HepG2 (cell line): ENCODE data around the gene ITLN2. TPM values are rescaled to one million over a fixed set of nuclear protein-coding genes. Genes with fewer than 3 reads are reported as not detected.

Experiments
- ATAC-seq: fragments of 200-7000 bp; cut with Tn5 transposase; 3 replicates; pipeline ENCODE4 v1.9.1; 2020; ENCODE audit warnings: mild to moderate bottlenecking, moderate library complexity
- BruUV-seq: library from RNA; stranded (reverse); fragments of 400-500 nt; replicated peaks from 2 replicates; lab custom pipeline; 2021; lab: Mats Ljungman, UMichigan
- CTCF ChIA-PET: fragments of 300-600 bp; formaldehyde crosslinking; extraction: SDS; loops from one replicate; lab custom pipeline; 2021; ENCODE audit warnings: low total read pairs, inconsistent platforms, low intra/inter-chr PET ratio; lab: Yijun Ruan, JAX
- POLR2A ChIA-PET: fragments of 350-600 bp; sonication (Branson Sonifier 250); formaldehyde crosslinking; loops from one replicate; lab custom pipeline; 2020; ENCODE audit warnings: antibody characterized with exemption, inconsistent platforms; lab: Yijun Ruan, JAX
- DNase-seq: peaks from one replicate; pipeline ENCODE4 v3.0.0-alpha.2; 2015; ENCODE audit warnings: low spot score
- FAIRE-seq: peaks from 3 replicates; lab custom pipeline; 2011; peaks lifted over from hg19 to GRCh38; lab: Jason Lieb, UNC
- H2AFZ ChIP-seq: one replicate; pipeline ENCODE4 v1.6.1; 2011; ENCODE audit warnings: low read length, inconsistent platforms
- H3K27ac ChIP-seq: fragments of 300-600 bp; 3 replicates; pipeline ENCODE4 v1.8.0; 2011; ENCODE audit warnings: mixed run types, mild to moderate bottlenecking, mixed read lengths, low read length, inconsistent platforms; ENCODE audit not compliant: insufficient read depth; ENCODE audit errors: extremely low read length
- H3K27me3 ChIP-seq, 2 experiments: fragments of 200-600 bp in 1 of 2; 2 replicates in 1 of 2; 3 replicates in 1 of 2; pipeline versions ENCODE4 v1.6.0 to v1.8.0; 2011; ENCODE audit warnings: low read length in 2 of 2, mild to moderate bottlenecking in 2 of 2, moderate library complexity in 2 of 2, inconsistent platforms in 1 of 2; ENCODE audit not compliant: insufficient read depth in 2 of 2, control insufficient read depth in 1 of 2
- H3K36me3 ChIP-seq, 2 experiments: fragments of 200-600 bp in 1 of 2; replicated peaks in 1 of 2; 2 replicates in 1 of 2; 3 replicates in 1 of 2; pipeline versions ENCODE4 v1.5.1 to v1.8.0; 2011; ENCODE audit warnings: low read length in 2 of 2, inconsistent platforms in 1 of 2; ENCODE audit not compliant: insufficient read depth in 2 of 2, control insufficient read depth in 1 of 2
- H3K4me1 ChIP-seq: 2 replicates; pipeline ENCODE4 v1.5.1; 2012; ENCODE audit warnings: low read length, inconsistent platforms; ENCODE audit not compliant: insufficient read depth
- H3K4me2 ChIP-seq: 2 replicates; pipeline ENCODE4 v1.6.0; 2011; ENCODE audit warnings: low read depth, low read length, inconsistent platforms
- H3K4me3 ChIP-seq, 3 experiments: fragments of 200-600 bp in 1 of 3; sonication (generic), shearing (Covaris generic) in 1 of 3; replicated peaks in 1 of 3; 2 replicates each; pipeline ENCODE4 v1.5.1; 2011 to 2016; ENCODE audit warnings: low read length in 3 of 3, inconsistent platforms in 2 of 3, low read depth in 2 of 3, mild to moderate bottlenecking in 2 of 3, control low read depth in 1 of 3, mixed read lengths in 1 of 3; ENCODE audit not compliant: insufficient read depth in 1 of 3
- H3K79me2 ChIP-seq: one replicate; pipeline ENCODE4 v1.6.1; 2011; ENCODE audit warnings: low read length, inconsistent platforms; ENCODE audit not compliant: insufficient read depth
- H3K9ac ChIP-seq: 2 replicates; pipeline ENCODE4 v1.6.0; 2011; ENCODE audit warnings: mild to moderate bottlenecking, low read depth, low read length, inconsistent platforms; ENCODE audit not compliant: insufficient read depth
- H3K9me3 ChIP-seq: 2 replicates; pipeline ENCODE4 v1.5.1; 2012; ENCODE audit warnings: mild to moderate bottlenecking, low read length
- H4K20me1 ChIP-seq: 2 replicates; pipeline ENCODE4 v1.6.0; 2011; ENCODE audit warnings: inconsistent platforms, mild to moderate bottlenecking, low read length, moderate library complexity; ENCODE audit not compliant: insufficient read depth
- ATF7 ChIP-seq, 2 experiments: fragments of 450-650 bp in 1 of 2; sonication (generic) in 1 of 2; formaldehyde crosslinking in 1 of 2; IDR thresholded peaks; 2 replicates each; pipeline versions ENCODE4 v1.4.0 to v1.6.1; 2016 to 2020; ENCODE audit warnings: antibody characterized with exemption in 1 of 2, mild to moderate bottlenecking in 1 of 2, missing genetic modification reagents in 1 of 2
- DNMT1 ChIP-seq: sonication (generic); formaldehyde crosslinking; IDR thresholded peaks from 2 replicates; pipeline ENCODE4 v1.5.1; 2020; ENCODE audit warnings: mild to moderate bottlenecking, missing genetic modification reagents
- GPBP1L1 ChIP-seq: sonication (generic); formaldehyde crosslinking; IDR thresholded peaks from 2 replicates; pipeline ENCODE4 v1.5.0; 2020; ENCODE audit warnings: mild to moderate bottlenecking, missing genetic modification reagents
- NFE2 ChIP-seq: sonication (generic); formaldehyde crosslinking; IDR thresholded peaks from 2 replicates; pipeline ENCODE4 v1.4.0; 2020; ENCODE audit warnings: missing genetic modification reagents
- NFYB ChIP-seq: sonication (generic); formaldehyde crosslinking; IDR thresholded peaks from 2 replicates; pipeline ENCODE4 v1.4.0; 2020; ENCODE audit warnings: missing genetic modification reagents
- PHF8 ChIP-seq: sonication (generic); formaldehyde crosslinking; IDR thresholded peaks from 2 replicates; pipeline ENCODE4 v1.5.0; 2020; ENCODE audit warnings: missing genetic modification reagents
- REL ChIP-seq: sonication (generic); formaldehyde crosslinking; conservative IDR thresholded peaks from 2 replicates; pipeline ENCODE4 v1.8.0; 2022; ENCODE audit warnings: mild to moderate bottlenecking, missing genetic modification reagents, moderate library complexity
- RFX3 ChIP-seq: IDR thresholded peaks from 2 replicates; pipeline ENCODE4 v1.6.1; 2016; ENCODE audit warnings: missing biosample characterization, missing genetic modification reagents
- TFDP1 ChIP-seq: IDR thresholded peaks from 2 replicates; pipeline ENCODE4 v1.6.1; 2016; ENCODE audit warnings: missing compliant biosample characterization, missing genetic modification reagents, borderline replicate concordance
- ZNF138 ChIP-seq: sonication (generic); formaldehyde crosslinking; IDR thresholded peaks from 2 replicates; pipeline ENCODE4 v1.5.0; 2020; ENCODE audit warnings: mild to moderate bottlenecking, low read depth, missing genetic modification reagents
- ZNF17 ChIP-seq: sonication (generic); formaldehyde crosslinking; IDR thresholded peaks from 2 replicates; pipeline ENCODE4 v1.5.0; 2020; ENCODE audit warnings: mild to moderate bottlenecking, missing genetic modification reagents
- ZNF841 ChIP-seq: sonication (generic); formaldehyde crosslinking; IDR thresholded peaks from 2 replicates; pipeline ENCODE4 v1.8.1; 2023; ENCODE audit warnings: missing genetic modification reagents, borderline replicate concordance
- WGBS: methylation state at CpG from one replicate; pipeline ENCODE4 v1.1.6; 2017; ENCODE audit warnings: low lambda C conversion rate; 5-methylcytosine and 5-hydroxymethylcytosine counted together
- in situ Hi-C: cut with HindIII; loops from 2 replicates; pipeline ENCODE4 v1.10.0; 2017; ENCODE audit warnings: low pct_unique_long_range_greater_than_20kb; ENCODE audit not compliant: extremely low pct_ligation_motif_present
- intact Hi-C: fragments of 100-400 bp; cut with micrococcal nuclease; formaldehyde crosslinking; loops from one replicate; pipeline ENCODE4 v1.10.0; 2022; ENCODE audit not compliant: unreplicated experiment
- polyA plus RNA-seq, 8 experiments: library from polyadenylated mRNA; depleted of rRNA in 3 of 8; stranded (reverse) in 7 of 8; unstranded in 1 of 8; fragments of >200 nt; fragmentation: Illumina TruSeq in 4 of 8; extraction: Trizol in 4 of 8; gene quantifications; 2 replicates each; pipeline versions ENCODE4 v1.2.1 to v1.2.3, GENCODE V29; 2011 to 2016; ENCODE audit warnings: low read depth in 4 of 8, missing spikeins in 1 of 8, mixed read lengths in 1 of 8; ENCODE audit not compliant: insufficient read depth in 1 of 8
- total RNA-seq, 5 experiments: library from RNA; depleted of rRNA; stranded (reverse); fragments of >200 nt; fragmentation: Illumina TruSeq; extraction: Trizol; gene quantifications; 2 replicates each; pipeline ENCODE4 v1.2.3, GENCODE V29; 2016; ENCODE audit warnings: low read depth in 1 of 5
- TF ChIP-seq, protein P1 (sequence below): sonication (generic); formaldehyde crosslinking; IDR thresholded peaks from 2 replicates; pipeline ENCODE4 v1.4.0; 2020; ENCODE audit warnings: missing genetic modification reagents
- TF ChIP-seq, protein P2 (sequence below): sonication (generic); formaldehyde crosslinking; IDR thresholded peaks from 2 replicates; pipeline ENCODE4 v1.4.0; 2020; ENCODE audit warnings: missing genetic modification reagents, low read depth, mild to moderate bottlenecking, borderline replicate concordance
- TF ChIP-seq, protein P3 (sequence below): sonication (generic); formaldehyde crosslinking; IDR thresholded peaks from 2 replicates; pipeline ENCODE4 v1.5.0; 2020; ENCODE audit warnings: mild to moderate bottlenecking, missing genetic modification reagents
- TF ChIP-seq, protein P4 (sequence below): sonication (generic); formaldehyde crosslinking; conservative IDR thresholded peaks from 2 replicates; pipeline ENCODE4 v1.8.0; 2022; ENCODE audit warnings: missing genetic modification reagents

The ITLN2 gene
- total and polyA plus RNA-seq, 2 of the 13 experiments (the other 11 are each of a cell fraction or from before 2014, with no cell fraction given) = not detected

DNA sequence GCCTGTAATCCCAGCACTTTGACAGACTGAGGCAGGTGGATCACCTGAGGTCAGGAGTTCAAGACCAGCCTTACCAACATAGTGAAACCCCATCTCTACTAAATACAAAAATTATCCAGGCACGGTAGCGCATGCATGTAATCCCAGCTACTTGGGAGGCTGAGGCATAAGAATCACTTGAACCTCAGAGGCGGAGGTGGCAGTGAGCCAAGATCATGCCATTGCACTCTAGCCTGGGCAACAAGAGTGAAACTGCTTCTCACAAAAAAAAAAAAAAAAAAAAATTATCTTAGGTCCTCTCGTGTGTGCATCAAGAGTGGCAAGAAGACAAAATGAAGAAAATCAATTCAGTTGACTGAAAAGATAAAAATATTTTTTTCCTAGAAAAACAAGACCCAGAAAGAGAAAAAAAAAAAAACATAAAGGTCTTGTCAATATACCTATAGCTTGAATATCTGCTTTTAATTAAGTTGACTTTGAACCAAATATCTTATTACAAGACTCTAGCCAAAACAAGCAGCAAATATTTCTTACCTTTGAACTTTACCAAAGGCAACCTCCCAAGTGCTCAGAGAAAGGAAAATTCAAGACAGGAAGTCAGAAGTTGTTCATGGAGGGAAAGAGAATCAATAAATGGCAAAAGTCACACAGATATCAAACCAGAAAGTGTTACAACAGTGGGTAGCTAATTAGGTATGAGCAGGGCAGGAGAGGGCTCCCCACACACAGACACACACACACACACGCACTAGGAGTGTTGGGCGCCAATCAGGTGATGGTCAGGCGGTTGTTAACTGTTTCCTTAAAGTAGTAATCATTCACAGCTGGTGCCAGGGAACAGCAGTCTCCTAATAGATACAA, 29.6 kb downstream of the ITLN2 start:
- no peak overlapping the region for H3K4me3 ChIP-seq
- H4K20me1 ChIP-seq = no peaks in the 10 kb centered on the region
- CTCF ChIA-PET = no interaction called here
- FAIRE-seq (no peak), ATAC-seq (no peak), DNase-seq (no peak)
- H3K9me3 ChIP-seq = peaks cover 19% of the 10 kb centered on the region
- H3K9ac ChIP-seq = no peak overlapping the region
- 54% methylated on average over 6 of the region's 7 CpGs for WGBS
- no peaks in the 10 kb centered on the region for H3K27me3 ChIP-seq
- H2AFZ ChIP-seq = no peak overlapping the region
- H3K36me3 ChIP-seq = no peaks in the 10 kb centered on the region
- in situ Hi-C loops = no loop called here
- BruUV-seq = no TSS peak
- POLR2A ChIA-PET = no interaction called here
- no peaks in the 10 kb centered on the region for H3K4me1 ChIP-seq
- no peak overlapping the region for H3K4me2 ChIP-seq
- intact Hi-C loops = no loop called here
- H3K79me2 ChIP-seq = no peaks in the 10 kb centered on the region
- no peak overlapping the region for H3K27ac ChIP-seq
- TF ChIP-seq ATF7 (IDR thresholded peaks at IDR 0.05) = no peak
- no peak for TF ChIP-seq ATF7 (CRISPR knock-in tag; IDR thresholded peaks at IDR 0.05)
- TF ChIP-seq ZNF138 (CRISPR knock-in tag) = no peak
- no peak for TF ChIP-seq ZNF17 (CRISPR knock-in tag)
- no peak for TF ChIP-seq PHF8 (CRISPR knock-in tag)
- TF ChIP-seq, protein P1, sequence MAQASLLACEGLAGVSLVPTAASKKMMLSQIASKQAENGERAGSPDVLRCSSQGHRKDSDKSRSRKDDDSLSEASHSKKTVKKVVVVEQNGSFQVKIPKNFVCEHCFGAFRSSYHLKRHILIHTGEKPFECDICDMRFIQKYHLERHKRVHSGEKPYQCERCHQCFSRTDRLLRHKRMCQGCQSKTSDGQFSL (CRISPR knock-in tag) = no peak
- TF ChIP-seq, protein P2, sequence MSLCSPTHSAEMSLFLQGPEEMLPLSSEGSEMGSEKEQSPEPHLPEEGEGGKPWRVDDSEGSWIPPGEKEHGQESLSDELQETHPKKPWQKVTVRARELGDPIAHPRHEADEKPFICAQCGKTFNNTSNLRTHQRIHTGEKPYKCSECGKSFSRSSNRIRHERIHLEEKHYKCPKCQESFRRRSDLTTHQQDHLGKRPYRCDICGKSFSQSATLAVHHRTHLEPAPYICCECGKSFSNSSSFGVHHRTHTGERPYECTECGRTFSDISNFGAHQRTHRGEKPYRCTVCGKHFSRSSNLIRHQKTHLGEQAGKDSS (CRISPR knock-in tag) = no peak
- TF ChIP-seq TFDP1 = no peak
- no peak for TF ChIP-seq ZNF841 (CRISPR knock-in tag)
- TF ChIP-seq, protein P3, sequence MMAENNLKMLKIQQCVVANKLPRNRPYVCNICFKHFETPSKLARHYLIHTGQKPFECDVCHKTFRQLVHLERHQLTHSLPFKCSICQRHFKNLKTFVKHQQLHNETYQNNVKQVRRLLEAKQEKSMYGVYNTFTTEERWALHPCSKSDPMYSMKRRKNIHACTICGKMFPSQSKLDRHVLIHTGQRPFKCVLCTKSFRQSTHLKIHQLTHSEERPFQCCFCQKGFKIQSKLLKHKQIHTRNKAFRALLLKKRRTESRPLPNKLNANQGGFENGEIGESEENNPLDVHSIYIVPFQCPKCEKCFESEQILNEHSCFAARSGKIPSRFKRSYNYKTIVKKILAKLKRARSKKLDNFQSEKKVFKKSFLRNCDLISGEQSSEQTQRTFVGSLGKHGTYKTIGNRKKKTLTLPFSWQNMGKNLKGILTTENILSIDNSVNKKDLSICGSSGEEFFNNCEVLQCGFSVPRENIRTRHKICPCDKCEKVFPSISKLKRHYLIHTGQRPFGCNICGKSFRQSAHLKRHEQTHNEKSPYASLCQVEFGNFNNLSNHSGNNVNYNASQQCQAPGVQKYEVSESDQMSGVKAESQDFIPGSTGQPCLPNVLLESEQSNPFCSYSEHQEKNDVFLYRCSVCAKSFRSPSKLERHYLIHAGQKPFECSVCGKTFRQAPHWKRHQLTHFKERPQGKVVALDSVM = no peak
- TF ChIP-seq, protein P4, sequence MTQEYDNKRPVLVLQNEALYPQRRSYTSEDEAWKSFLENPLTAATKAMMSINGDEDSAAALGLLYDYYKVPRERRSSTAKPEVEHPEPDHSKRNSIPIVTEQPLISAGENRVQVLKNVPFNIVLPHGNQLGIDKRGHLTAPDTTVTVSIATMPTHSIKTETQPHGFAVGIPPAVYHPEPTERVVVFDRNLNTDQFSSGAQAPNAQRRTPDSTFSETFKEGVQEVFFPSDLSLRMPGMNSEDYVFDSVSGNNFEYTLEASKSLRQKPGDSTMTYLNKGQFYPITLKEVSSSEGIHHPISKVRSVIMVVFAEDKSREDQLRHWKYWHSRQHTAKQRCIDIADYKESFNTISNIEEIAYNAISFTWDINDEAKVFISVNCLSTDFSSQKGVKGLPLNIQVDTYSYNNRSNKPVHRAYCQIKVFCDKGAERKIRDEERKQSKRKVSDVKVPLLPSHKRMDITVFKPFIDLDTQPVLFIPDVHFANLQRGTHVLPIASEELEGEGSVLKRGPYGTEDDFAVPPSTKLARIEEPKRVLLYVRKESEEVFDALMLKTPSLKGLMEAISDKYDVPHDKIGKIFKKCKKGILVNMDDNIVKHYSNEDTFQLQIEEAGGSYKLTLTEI (CRISPR knock-in tag) = no peak
- TF ChIP-seq GPBP1L1 (CRISPR knock-in tag) = no peak
- TF ChIP-seq RFX3 (CRISPR knock-in tag) = no peak
- no peak for TF ChIP-seq NFE2 (CRISPR knock-in tag)
- TF ChIP-seq REL (CRISPR knock-in tag) = no peak
- no peak for TF ChIP-seq NFYB
- no peak for TF ChIP-seq DNMT1 (CRISPR knock-in tag)
